Spleen (tissue), 11 donors: ENCODE results near the gene C10orf67. TPM values are rescaled to one million over a fixed set of nuclear protein-coding genes. Genes with fewer than 3 reads are reported as not detected.
A peak's percentile ranks its signal among the peaks of the same experiment; 100 is the strongest.

ENCODE experiments used
- DNase-seq: peaks from one replicate; pipeline ENCODE4 v3.0.0-alpha.2; 2020
- H3K27ac ChIP-seq, 8 donors: fragments of 200-600 bp; sonication (generic) in 7 of 8; 1 replicate in 4 of 8; 2 replicates in 4 of 8; pipeline versions ENCODE4 v1.5.0 to v1.8.0; 2016 to 2021; ENCODE audit warnings: inconsistent platforms in 4 of 8, mild to moderate bottlenecking in 4 of 8, moderate library complexity in 1 of 8
- H3K27me3 ChIP-seq, 7 donors: fragments of 200-600 bp; sonication (generic) in 6 of 7; replicated peaks in 1 of 7; 1 replicate in 4 of 7; 2 replicates in 3 of 7; pipeline versions ENCODE4 v1.5.0 to v1.8.0; 2016 to 2021; ENCODE audit warnings: inconsistent platforms in 3 of 7, mild to moderate bottlenecking in 1 of 7
- H3K36me3 ChIP-seq, 6 donors: fragments of 200-600 bp; sonication (generic) in 5 of 6; 1 replicate in 4 of 6; 2 replicates in 2 of 6; pipeline versions ENCODE4 v1.5.0 to v1.8.0; 2016 to 2021; ENCODE audit warnings: inconsistent platforms in 2 of 6
- H3K4me1 ChIP-seq, 6 donors: fragments of 200-600 bp; sonication (generic) in 5 of 6; 1 replicate in 3 of 6; 2 replicates in 3 of 6; pipeline versions ENCODE4 v1.5.0 to v1.8.0; 2016 to 2021; ENCODE audit warnings: inconsistent platforms in 3 of 6
- H3K4me3 ChIP-seq, 8 donors: fragments of 200-600 bp; sonication (generic) in 7 of 8; 1 replicate in 4 of 8; 2 replicates in 4 of 8; pipeline versions ENCODE4 v1.5.0 to v1.8.0; 2016 to 2021; ENCODE audit warnings: inconsistent platforms in 4 of 8, mild to moderate bottlenecking in 4 of 8, moderate library complexity in 2 of 8
- H3K9me3 ChIP-seq, 8 donors: fragments of 200-600 bp; sonication (generic) in 7 of 8; 1 replicate in 4 of 8; 2 replicates in 4 of 8; pipeline versions ENCODE4 v1.5.0 to v1.8.0; 2016 to 2021; ENCODE audit warnings: inconsistent platforms in 4 of 8
- CTCF ChIP-seq, 11 experiments: fragments of 200-600 bp in 7 of 11; fragments of 450-650 bp in 4 of 11; sonication (generic) in 4 of 11; IDR thresholded peaks in 8 of 11; conservative IDR thresholded peaks in 3 of 11; 1 replicate in 7 of 11; 2 replicates in 4 of 11; pipeline versions ENCODE4 v1.4.0 to v1.8.0; 2016 to 2021; ENCODE audit warnings: antibody characterized with exemption in 11 of 11, inconsistent platforms in 4 of 11, mild to moderate bottlenecking in 1 of 11
- POLR2A ChIP-seq, 3 donors: fragments of 450-650 bp; IDR thresholded peaks; one replicate each; pipeline ENCODE4 v1.5.1; 2017; ENCODE audit warnings: antibody characterized with exemption in 3 of 3, mild to moderate bottlenecking in 1 of 3
- POLR2AphosphoS5 ChIP-seq, 3 donors: sonication (generic); formaldehyde crosslinking; IDR thresholded peaks; one replicate each; pipeline ENCODE4 v1.5.1; 2017; ENCODE audit warnings: antibody characterized with exemption in 3 of 3
- WGBS, 5 donors: extraction: QIAGEN DNeasy Blood & Tissue Kit in 3 of 5; methylation state at CpG; one replicate each; pipeline versions ENCODE4 v1.1.5 to v1.1.7; 2013 to 2018; 5-methylcytosine and 5-hydroxymethylcytosine counted together
- intact Hi-C: fragments of 100-400 bp; cut with DNase I; formaldehyde crosslinking; loops from one replicate; pipeline ENCODE4 v1.15.0; 2023; ENCODE audit warnings: low total_unique reads
- polyA plus RNA-seq, 3 donors: library from polyadenylated mRNA; stranded (reverse); fragments of 200-250 nt; gene quantifications; one replicate each; pipeline ENCODE4 v1.2.1, GENCODE V29; 2013
- total RNA-seq, 7 donors: library from RNA; depleted of rRNA in 3 of 7; stranded (reverse); fragments of >200 nt in 3 of 7; fragmentation: NEBNext Ultra II Directional in 4 of 7; extraction: Animal tissue kit (Norgen Biotek cat#: 25700) in 4 of 7; gene quantifications; one replicate each; pipeline versions ENCODE4 v1.1.0 to v1.2.1, GENCODE V29; 2016 to 2021
- donor health status: healthy with polysubstance abuse.
- donor health status: DM: no; HTN: no; CAD: no; lungs with moderate emphysema.
- donor health status: DM: no; HTN: no; CAD: no.
- donor health status: Bipolar disorder and iron deficiency.
- donor health status: healthy.
- donor health status: DM: no; HTN: no; CAD: no.
- donor health status: DM: yes; HTN: yes; CAD: no.

The C10orf67 gene
- total and polyA plus RNA-seq, 10 donors, result 0.02 to 0.32 (median 0.21) TPM; not detected in 4

GRCh38 chr10:23379686-23380085, 35.1 kb upstream of the C10orf67 start:
- 39 to 59% (median 49%) methylated on average over 3 of the region's 3 CpGs for WGBS, 5 donors
- no peaks in the 10 kb centered on the region for H3K4me1 ChIP-seq
- H3K9me3 ChIP-seq, result no peaks in the 10 kb centered on the region
- TF ChIP-seq CTCF (IDR thresholded peaks at IDR 0.05 in 8 of 11, conservative IDR thresholded peaks at IDR 0.05 in 3 of 11) (no peak), POLR2AphosphoS5 (IDR thresholded peaks at IDR 0.05) (no peak), POLR2A (IDR thresholded peaks at IDR 0.05) (no peak)
- no peak overlapping the region for H3K27ac ChIP-seq
- H3K36me3 ChIP-seq, result no peaks in the 10 kb centered on the region
- intact Hi-C loops, result no loop called here
- DNase-seq, result no peak
- H3K27me3 ChIP-seq, result no peaks in the 10 kb centered on the region
- no peak overlapping the region for H3K4me3 ChIP-seq

- no peaks in the 10 kb centered on the region for H3K4me1 ChIP-seq
- TF ChIP-seq POLR2AphosphoS5 (IDR thresholded peaks at IDR 0.05), result no peak
- no peak overlapping the region for H3K4me3 ChIP-seq
- 77 to 87% (median 79%) methylated on average over 3 of the region's 3 CpGs for WGBS, 5 donors
- peak overlapping the region in 2 of 8 donors; percentile 18 to 41 for H3K27ac ChIP-seq
- no peak for DNase-seq
- H3K36me3 ChIP-seq, result no peaks in the 10 kb centered on the region
- intact Hi-C loops, result no loop called here
- H3K27me3 ChIP-seq, result no peaks in the 10 kb centered on the region
- H3K9me3 ChIP-seq, result no peaks in the 10 kb centered on the region
Observed at GRCh38 chr10:23376229-23376655, 31.6 kb upstream of the C10orf67 start.

GRCh38 chr10:23375366-23375765, 30.8 kb upstream of the C10orf67 start:
- H3K27me3 ChIP-seq, result no peaks in the 10 kb centered on the region
- TF ChIP-seq POLR2AphosphoS5 (IDR thresholded peaks at IDR 0.05) (no peak), CTCF (IDR thresholded peaks at IDR 0.05 in 8 of 11, conservative IDR thresholded peaks at IDR 0.05 in 3 of 11) (no peak), POLR2A (IDR thresholded peaks at IDR 0.05) (no peak)
- no peak overlapping the region for H3K4me3 ChIP-seq
- no peaks in the 10 kb centered on the region for H3K36me3 ChIP-seq
- no peak for DNase-seq
- no peaks in the 10 kb centered on the region for H3K4me1 ChIP-seq
- WGBS, 5 donors, result 92 to 95% (median 93%) methylated on average over 4 of the region's 4 CpGs
- no peak overlapping the region for H3K27ac ChIP-seq
- intact Hi-C loops, result no loop called here
- no peaks in the 10 kb centered on the region for H3K9me3 ChIP-seq

- Histone ChIP-seq H3K4me1 (peaks cover 0 to 21% (median 15%) of the 10 kb centered on the region in 6 donors), H3K27me3 (peaks cover 0 to 6% (median 0%) of the 10 kb centered on the region in 7 donors), H3K27ac (no peak overlapping the region), H3K9me3 (no peaks in the 10 kb centered on the region), H3K4me3 (no peak overlapping the region), H3K36me3 (no peaks in the 10 kb centered on the region)
- intact Hi-C loops, result no loop called here
- WGBS, 5 donors, result 46 to 87% (median 69%) methylated on average over 1 of the region's 1 CpG
- TF ChIP-seq POLR2A (IDR thresholded peaks at IDR 0.05), result no peak
- no peak for TF ChIP-seq CTCF (IDR thresholded peaks at IDR 0.05 in 8 of 11, conservative IDR thresholded peaks at IDR 0.05 in 3 of 11)
- TF ChIP-seq POLR2AphosphoS5 (IDR thresholded peaks at IDR 0.05), result no peak
- no peak for DNase-seq
Observed at GRCh38 chr10:23373156-23373555, 28.6 kb upstream of the C10orf67 start.

- DNase-seq, result no peak
Observed at GRCh38 chr10:23371073-23371472, 26.5 kb upstream of the C10orf67 start.

More at GRCh38 chr10:23371073-23371472, 26.5 kb upstream of the C10orf67 start:
- no peak for TF ChIP-seq POLR2A (IDR thresholded peaks at IDR 0.05)
- TF ChIP-seq CTCF (IDR thresholded peaks at IDR 0.05 in 8 of 11, conservative IDR thresholded peaks at IDR 0.05 in 3 of 11), result no peak
- no peak for TF ChIP-seq POLR2AphosphoS5 (IDR thresholded peaks at IDR 0.05)
- Histone ChIP-seq H3K4me1 (peaks cover 0 to 30% (median 22%) of the 10 kb centered on the region in 6 donors), H3K27me3 (peaks cover 0 to 6% (median 0%) of the 10 kb centered on the region in 7 donors), H3K36me3 (no peaks in the 10 kb centered on the region), H3K27ac (no peak overlapping the region), H3K9me3 (no peaks in the 10 kb centered on the region), H3K4me3 (no peak overlapping the region)
- intact Hi-C loops, result no loop called here
- WGBS, 5 donors, result 55 to 75% (median 69%) methylated on average over 1 of the region's 1 CpG
